A549 treated with dexamethasone at 1 μM for 4 hours (cell line): ENCODE results near the gene DNAJA4. TPM values are rescaled to one million over a fixed set of nuclear protein-coding genes. Genes with fewer than 3 reads are reported as not detected.

Experiments used
- total RNA-seq: library from RNA; stranded (reverse); fragments of 200-300 nt; extraction: Qiagen RNA extraction; gene quantifications from 5 replicates; pipeline ENCODE4 v1.2.3, GENCODE V29; 2022

Gene DNAJA4
- 0.02 to 0.09 TPM (median 0.07 TPM) in 3 of 5 replicates, not detected in the others for total RNA-seq

DNA sequence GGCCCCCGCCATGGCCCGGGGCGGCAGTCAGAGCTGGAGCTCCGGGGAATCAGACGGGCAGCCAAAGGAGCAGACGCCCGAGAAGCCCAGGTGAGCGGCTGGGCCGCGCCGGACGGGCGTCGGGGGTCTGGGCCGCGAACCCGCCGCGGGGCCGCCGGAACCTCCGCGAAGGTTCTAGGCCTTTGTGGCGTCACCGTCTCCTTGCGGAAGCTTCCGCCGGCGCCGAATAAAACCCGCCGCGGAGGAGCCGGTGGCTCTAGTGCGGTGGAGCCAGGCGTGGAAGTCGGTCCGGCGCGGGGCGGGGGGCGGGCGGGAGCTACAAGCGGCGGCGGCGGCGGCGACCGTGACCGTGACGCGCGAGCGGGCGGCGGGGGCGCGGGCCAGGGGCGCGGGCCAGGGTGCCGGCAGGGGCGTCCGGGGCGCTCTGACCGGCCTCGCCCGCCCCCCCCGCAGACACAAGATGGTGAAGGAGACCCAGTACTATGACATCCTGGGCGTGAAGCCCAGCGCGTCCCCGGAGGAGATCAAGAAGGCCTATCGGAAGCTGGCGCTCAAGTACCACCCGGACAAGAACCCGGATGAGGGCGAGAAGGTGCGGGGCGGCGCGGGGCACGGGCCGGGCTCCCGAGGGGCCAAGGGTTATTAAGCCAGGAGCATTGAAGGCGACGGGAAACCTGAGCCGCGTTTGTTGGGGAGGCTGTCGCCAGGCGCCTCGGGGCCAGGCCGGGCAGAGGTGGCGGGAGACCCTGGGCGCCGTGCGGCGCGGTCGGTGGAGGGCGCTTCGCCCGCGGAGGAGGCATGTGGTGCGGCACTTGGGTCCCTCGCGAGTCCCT, at the start of gene DNAJA4:
DNAJA4 (plus strand) TSS at position 259 of the 833 bp plus-strand sequence; CDS start at position 461, 202 bp downstream.

DNA sequence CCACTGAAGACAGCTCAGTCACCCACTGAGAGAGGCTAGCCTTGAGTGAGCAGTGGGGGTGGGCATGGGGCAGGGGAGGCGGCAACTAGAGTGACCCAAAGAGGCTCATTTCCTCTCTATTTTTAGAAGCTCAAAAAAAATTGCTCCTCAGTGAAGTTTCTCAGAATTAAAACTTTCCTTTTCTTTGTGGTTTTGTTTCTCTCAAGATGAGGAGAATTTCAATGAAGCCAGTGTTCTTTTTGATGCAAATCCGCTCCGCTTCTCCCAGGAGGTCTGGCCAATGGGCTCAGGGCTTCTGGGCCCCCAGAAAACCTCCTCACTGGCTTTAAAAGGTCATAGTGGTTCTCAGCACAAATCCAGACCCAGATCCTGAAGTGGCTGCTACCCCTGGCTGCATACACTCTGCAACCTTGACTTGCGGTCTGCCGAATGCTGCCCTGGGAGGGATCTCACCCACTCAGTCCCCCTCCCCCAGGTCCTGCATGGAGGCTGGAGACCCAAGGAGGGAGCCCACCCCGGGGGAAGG, 29.8 kb upstream of the DNAJA4 start, which contains the start of gene ACSBG1:
ACSBG1 (minus strand) TSS at position 51 of the 526 bp plus-strand sequence. CDS start 64 bp downstream, outside the sequence.

DNA sequence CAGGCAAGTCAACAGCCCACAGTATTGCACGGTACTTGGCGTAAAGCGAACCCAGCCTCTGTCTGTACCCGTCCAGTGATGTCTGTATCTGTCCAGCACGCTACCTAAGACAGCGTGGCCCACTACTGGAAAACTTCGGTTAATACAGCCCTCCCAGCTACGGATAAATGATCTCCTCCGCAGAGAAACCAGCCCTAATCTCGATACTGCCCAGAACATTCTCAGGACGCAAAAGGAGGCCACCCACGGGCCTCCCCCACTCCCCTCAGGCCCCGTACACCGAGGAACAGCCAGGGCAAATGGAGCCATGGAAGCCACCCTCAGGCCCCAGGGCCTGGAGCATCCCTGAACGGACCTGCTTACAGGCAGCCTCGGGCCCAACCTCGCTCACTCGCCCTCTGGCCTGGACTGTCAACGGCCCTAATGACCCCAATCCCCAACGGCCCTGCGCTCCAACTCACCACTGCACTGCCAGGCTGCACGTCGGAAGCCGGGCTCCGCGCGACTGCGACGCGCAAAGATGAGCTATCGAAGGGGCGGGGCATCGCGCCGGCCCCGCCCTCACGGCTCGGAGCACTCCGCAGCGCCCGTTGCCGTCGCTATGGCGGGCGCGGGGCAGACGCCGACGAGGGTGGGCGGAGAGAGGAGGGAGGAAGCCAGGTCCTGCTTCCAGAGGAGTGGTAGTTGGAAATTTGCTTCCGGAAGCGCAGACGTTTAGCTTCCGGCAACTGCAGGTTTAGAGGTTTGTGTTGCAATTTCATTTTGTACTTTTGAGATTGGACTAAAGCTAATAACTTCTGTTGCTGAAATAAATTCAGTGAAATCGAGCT, 35.0 kb downstream of the DNAJA4 start, which contains the start of gene SKIC8:
SKIC8 (minus strand) TSS at position 509 of the 830 bp plus-strand sequence. CDS start 3,923 bp downstream, outside the sequence.

Other genes with a start within 250 kb of the DNAJA4 start
- gene TBC1D2B, start 186.9 kb upstream of the DNAJA4 start, total RNA-seq: 11.7 to 18.0 TPM (median 16.7 TPM) in 5 replicates
- gene SH2D7, start 172.0 kb upstream of the DNAJA4 start, total RNA-seq: not detected in 5 replicates
- 27.4 to 28.1 TPM (median 27.9 TPM) in 5 replicates for gene CIB2, start 133.1 kb upstream of the DNAJA4 start, total RNA-seq
- 78.0 to 89.7 TPM (median 78.5 TPM) in 5 replicates for gene IDH3A, start 115.2 kb upstream of the DNAJA4 start, total RNA-seq
- gene ACSBG1, start 30.0 kb upstream of the DNAJA4 start, total RNA-seq: 0.06 to 0.81 TPM (median 0.30 TPM) in 5 replicates
- 83.2 to 115 TPM (median 85.4 TPM) in 5 replicates for gene SKIC8, start 35.0 kb downstream of the DNAJA4 start, total RNA-seq
- 1.3 to 2.2 TPM (median 1.6 TPM) in 5 replicates for gene CRABP1, start 75.8 kb downstream of the DNAJA4 start, total RNA-seq
- gene IREB2, start 173.7 kb downstream of the DNAJA4 start, total RNA-seq: 34.4 to 59.2 TPM (median 53.2 TPM) in 5 replicates
- gene HYKK, start 243.0 kb downstream of the DNAJA4 start, total RNA-seq: 5.5 to 6.6 TPM (median 6.2 TPM) in 5 replicates